ENCODE results near the gene ZDHHC23.

- no peak for TF ChIP-seq POLR2AphosphoS5 (IDR thresholded peaks at IDR 0.05; ENCODE audit: low read depth, low read length)
- TF ChIP-seq, protein P1, sequence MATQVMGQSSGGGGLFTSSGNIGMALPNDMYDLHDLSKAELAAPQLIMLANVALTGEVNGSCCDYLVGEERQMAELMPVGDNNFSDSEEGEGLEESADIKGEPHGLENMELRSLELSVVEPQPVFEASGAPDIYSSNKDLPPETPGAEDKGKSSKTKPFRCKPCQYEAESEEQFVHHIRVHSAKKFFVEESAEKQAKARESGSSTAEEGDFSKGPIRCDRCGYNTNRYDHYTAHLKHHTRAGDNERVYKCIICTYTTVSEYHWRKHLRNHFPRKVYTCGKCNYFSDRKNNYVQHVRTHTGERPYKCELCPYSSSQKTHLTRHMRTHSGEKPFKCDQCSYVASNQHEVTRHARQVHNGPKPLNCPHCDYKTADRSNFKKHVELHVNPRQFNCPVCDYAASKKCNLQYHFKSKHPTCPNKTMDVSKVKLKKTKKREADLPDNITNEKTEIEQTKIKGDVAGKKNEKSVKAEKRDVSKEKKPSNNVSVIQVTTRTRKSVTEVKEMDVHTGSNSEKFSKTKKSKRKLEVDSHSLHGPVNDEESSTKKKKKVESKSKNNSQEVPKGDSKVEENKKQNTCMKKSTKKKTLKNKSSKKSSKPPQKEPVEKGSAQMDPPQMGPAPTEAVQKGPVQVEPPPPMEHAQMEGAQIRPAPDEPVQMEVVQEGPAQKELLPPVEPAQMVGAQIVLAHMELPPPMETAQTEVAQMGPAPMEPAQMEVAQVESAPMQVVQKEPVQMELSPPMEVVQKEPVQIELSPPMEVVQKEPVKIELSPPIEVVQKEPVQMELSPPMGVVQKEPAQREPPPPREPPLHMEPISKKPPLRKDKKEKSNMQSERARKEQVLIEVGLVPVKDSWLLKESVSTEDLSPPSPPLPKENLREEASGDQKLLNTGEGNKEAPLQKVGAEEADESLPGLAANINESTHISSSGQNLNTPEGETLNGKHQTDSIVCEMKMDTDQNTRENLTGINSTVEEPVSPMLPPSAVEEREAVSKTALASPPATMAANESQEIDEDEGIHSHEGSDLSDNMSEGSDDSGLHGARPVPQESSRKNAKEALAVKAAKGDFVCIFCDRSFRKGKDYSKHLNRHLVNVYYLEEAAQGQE (IDR thresholded peaks at IDR 0.05; ENCODE audit: insufficient read depth in 1 of 2, low read depth in 2 of 2, low read length in 2 of 2): no peak
These were observed 33.2 kb upstream of the ZDHHC23 start for GRCh38 chr3:113914646-113915045.

Measured in PFSK-1 (cell line).